Kidney glomerular epithelial cell (primary cell): ENCODE measurements around the gene UNC80.
A peak's percentile ranks its signal among the peaks of the same experiment; 100 is the strongest.

ENCODE experiments used
- DNase-seq: peaks from one replicate; lab custom pipeline; 2025; lab: John Stamatoyannopoulos, UW

Gene UNC80

GRCh38 chr2:209917154-209917771, 145.6 kb downstream of the UNC80 start:
- DNase-seq = no peak

GRCh38 chr2:209918251-209918650, 146.6 kb downstream of the UNC80 start:
- no peak for DNase-seq

- DNase-seq = no peak
Observed at GRCh38 chr2:209922116-209922515, 150.5 kb downstream of the UNC80 start.

- DNase-seq = no peak
Observed at GRCh38 chr2:209929369-209929768, 157.7 kb downstream of the UNC80 start.

- DNase-seq = peak; percentile 24
Observed at GRCh38 chr2:209933499-209934483, 162.2 kb downstream of the UNC80 start.

GRCh38 chr2:209936106-209936666, 164.6 kb downstream of the UNC80 start:
- DNase-seq = peak; percentile 17

- DNase-seq = no peak
Observed at GRCh38 chr2:209937893-209938292, 166.3 kb downstream of the UNC80 start.

- DNase-seq = no peak
Observed at GRCh38 chr2:209938906-209939305, 167.3 kb downstream of the UNC80 start.

- DNase-seq = no peak
Observed at GRCh38 chr2:209940936-209941335, 169.3 kb downstream of the UNC80 start.

GRCh38 chr2:209942426-209942825, 170.8 kb downstream of the UNC80 start:
- DNase-seq = no peak

- DNase-seq = no peak
Observed at GRCh38 chr2:209942936-209943605, 171.4 kb downstream of the UNC80 start.

GRCh38 chr2:209943776-209944175, 172.1 kb downstream of the UNC80 start:
- no peak for DNase-seq

- DNase-seq = no peak
Observed at GRCh38 chr2:209946539-209946938, 174.9 kb downstream of the UNC80 start.

- no peak for DNase-seq
Observed at GRCh38 chr2:209956271-209956670, 184.6 kb downstream of the UNC80 start.

- no peak for DNase-seq
Observed at GRCh38 chr2:209958016-209958415, 186.4 kb downstream of the UNC80 start.

- DNase-seq = no peak
Observed at GRCh38 chr2:209960045-209960444, 188.4 kb downstream of the UNC80 start.

GRCh38 chr2:209960676-209961630, 189.3 kb downstream of the UNC80 start:
- peak; percentile 46 for DNase-seq

GRCh38 chr2:209965723-209966122, 194.1 kb downstream of the UNC80 start:
- DNase-seq = no peak

GRCh38 chr2:209969692-209970091, 198.1 kb downstream of the UNC80 start:
- DNase-seq = no peak

GRCh38 chr2:209970271-209970670, 198.6 kb downstream of the UNC80 start:
- no peak for DNase-seq

- no peak for DNase-seq
Observed at GRCh38 chr2:209970711-209971110, 199.1 kb downstream of the UNC80 start.
